AG08395 (cell line): ENCODE results near the gene SMYD3.
"Not testable (repeated sequence)": the region's sequence is repeated elsewhere in the genome, so short reads cannot be mapped to it uniquely, and the experiment has no call there.

ENCODE experiments used
- DNase-seq: peaks from one replicate; pipeline ENCODE4 v3.0.0; 2012; ENCODE audit warnings: mixed read lengths, low spot score

SMYD3 gene

GRCh38 chr1:245953876-245954660, 553.0 kb downstream of the SMYD3 start:
- no peak for DNase-seq

DNA sequence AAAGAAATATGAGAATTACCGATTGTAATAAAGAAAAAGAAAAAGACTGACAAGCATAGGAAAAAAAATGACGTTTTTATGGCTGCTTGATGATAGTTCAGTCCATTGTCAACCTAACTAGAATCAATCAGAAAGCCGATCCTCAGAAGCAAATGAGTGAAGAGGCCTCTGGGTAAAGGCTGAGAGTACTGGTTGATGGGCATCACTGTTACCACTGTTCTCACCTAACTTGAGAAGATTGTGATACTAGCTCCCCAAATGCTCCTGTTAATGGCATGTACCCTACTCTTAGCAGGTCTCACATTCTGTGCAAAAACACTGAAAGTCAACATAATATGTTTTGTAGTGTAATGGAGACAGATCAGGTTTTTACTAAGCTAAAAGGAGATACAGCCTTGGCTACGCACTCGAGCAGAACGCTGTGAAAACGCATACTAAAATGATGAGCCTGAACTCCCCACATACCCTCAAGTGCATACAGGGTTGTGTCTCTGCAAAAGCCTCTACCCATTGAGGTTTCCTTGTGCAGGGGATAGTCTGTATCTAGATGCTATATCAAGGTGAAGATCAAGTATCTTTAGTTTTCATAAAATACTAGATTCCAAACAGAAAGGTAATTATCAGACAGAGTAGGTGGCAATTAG, 554.6 kb downstream of the SMYD3 start:
- DNase-seq = no peak

GRCh38 chr1:245948786-245949185, 558.3 kb downstream of the SMYD3 start:
- no peak for DNase-seq

DNA sequence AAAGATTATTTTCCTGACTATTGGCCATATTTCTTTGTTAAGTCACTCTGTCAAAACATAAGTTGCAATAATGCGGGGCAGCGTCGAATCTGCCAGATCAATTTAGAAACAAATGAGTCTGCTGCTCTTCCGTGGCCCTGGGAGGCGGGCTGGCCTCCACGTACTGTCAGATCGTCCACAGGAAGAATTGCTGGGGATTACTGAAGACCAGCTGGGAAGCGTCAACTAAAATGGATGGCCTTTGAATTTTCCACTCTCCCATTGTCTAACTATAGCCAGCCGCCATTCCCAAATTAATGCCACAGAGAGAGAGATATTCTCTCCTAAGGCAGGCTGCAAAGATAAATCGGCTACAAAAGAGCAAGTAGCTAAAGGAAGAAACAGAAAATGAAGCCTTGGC, 560.2 kb downstream of the SMYD3 start:
- DNase-seq = peak; percentile 23

DNA sequence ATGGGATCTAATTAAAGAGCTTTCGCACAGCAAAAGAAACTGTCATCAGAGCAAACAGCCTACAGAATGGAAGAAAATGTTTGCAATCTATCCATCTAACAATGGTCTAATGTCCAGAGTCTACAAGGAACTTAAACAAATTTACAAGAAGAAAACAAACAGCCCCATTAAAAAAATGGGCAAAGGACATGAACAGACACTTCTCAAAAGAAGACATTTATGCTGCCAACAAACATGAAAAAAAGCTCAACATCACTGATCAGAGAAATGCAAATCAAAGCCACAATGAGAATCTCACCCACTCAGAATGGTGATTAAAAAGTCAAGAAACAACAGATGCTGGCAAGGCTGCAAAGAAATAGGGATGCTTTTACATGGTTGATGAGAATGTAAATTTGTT, 561.9 kb downstream of the SMYD3 start:
- not testable (repeated sequence) for DNase-seq

DNA sequence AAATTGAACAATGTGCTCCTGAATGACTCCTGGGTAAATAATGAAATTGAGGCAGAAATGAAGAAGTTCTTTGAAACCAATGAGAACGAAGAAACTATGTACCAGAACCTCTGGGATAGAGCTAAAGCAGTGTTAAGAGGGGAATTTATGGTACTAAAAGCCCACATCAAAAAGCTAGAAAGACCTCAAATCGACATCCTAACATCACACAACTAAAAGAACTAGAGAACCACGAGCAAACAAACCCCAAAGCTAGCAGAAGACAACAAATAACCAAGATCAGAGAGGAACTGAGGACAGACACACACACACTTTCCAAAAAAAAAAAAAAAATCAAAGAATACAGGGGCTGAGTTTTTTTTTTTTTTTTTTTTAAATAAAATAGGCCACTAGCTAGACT, 564.2 kb downstream of the SMYD3 start:
- no peak for DNase-seq

- DNase-seq = not testable (repeated sequence)
Measured at GRCh38 chr1:245941771-245942170, 565.3 kb downstream of the SMYD3 start.

DNA sequence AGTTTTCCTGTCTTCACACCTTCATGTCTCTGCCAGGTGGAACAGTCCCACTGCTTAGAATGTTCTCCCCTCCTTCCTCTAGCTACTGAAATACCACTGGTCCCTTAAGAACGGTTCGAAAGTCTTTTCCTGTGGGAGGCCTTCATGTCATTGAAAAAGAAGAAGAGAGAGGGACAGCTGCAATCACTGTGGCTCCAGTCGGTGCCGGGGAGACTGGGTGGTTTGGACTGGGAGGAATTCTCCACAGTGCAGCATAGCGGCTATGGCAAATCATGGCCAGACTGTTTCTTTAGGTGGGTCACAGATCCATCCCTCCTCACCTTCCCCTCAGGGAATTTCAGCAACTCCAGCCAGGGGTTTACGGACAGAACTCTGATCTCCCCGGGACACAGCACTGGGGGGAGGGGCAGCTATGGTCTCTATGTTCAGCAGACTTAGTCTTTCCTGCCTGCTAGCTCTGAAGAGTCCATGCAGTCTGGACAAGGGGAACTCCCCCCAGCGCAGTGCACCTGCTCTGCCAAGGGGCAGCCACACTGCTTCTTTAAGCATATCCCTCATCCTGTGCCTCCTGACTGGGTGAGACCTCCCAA, 567.2 kb downstream of the SMYD3 start:
- no peak for DNase-seq

DNA sequence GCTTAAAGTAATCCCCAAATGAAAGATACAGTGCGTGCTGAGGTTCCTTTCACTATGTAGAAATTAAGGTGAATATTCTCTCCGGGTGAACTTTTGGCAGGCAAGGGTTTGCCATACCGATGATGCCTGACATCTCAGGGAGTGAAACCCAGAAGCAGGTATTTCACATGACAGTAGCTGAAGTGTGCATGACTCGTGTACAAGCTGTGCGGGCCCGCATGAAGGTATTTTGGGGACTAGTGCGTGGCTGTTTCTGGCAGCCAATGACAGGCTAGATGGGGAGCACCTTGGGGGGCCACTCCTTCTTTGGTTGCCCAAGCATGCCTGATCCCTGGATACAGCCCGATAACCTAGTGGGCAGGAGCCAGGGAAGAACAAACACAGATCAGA, 569.0 kb downstream of the SMYD3 start:
- no peak for DNase-seq

- DNase-seq = no peak
Measured at GRCh38 chr1:245937316-245938045, 569.6 kb downstream of the SMYD3 start.

DNA sequence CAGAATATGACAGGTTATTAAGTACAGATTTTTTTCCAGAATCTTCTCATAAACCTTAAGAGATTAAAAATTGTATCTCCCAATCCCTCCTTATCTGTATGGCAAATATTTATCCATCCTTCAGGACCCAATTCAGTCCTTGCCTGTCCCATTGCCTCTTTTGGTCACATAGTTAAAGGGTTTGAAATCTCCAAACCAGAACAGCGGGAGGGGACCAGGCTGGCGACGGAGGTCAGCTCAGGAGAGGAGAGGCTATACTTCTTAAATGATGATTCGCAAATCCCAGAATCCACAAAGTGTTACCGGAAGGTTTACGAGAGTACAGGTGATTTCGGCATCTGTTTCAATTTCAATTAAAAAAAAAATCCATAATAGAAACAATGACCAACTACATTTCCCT, 572.7 kb downstream of the SMYD3 start:
- no peak for DNase-seq

- no peak for DNase-seq
Measured at GRCh38 chr1:245933431-245934045, 573.5 kb downstream of the SMYD3 start.

DNA sequence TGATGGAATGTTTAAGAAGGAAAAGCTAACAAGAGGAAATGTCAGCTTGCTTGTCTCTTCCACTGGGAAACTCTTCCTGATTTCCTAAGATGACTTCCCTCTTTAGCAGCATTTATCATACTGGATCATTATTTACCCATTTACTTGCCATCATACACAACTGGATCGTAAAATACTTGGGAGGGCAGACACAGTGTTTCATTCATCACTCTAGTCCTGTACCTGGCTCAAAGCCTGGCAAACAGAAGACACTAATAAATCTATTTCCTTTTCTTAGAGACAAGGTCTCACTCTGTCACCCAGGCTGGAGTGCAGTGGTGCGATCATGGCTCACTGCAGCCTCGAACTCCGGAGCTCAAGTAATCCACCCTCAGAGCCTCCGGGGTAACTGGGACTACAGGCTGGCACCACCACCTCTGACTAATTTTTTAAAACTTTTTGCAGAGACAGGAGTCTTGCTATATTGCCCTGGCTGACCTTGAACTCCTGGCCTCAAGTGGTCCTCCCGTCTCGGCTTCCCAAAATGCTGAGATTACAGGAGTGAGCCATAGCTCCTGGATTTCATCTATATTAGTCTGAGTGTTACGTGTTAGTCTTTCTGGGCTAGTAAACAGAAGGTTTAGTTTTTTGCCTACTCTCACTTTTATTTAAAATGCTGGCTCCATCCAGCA, 574.6 kb downstream of the SMYD3 start:
- DNase-seq = no peak

- DNase-seq = no peak
Measured at GRCh38 chr1:245931450-245931849, 575.6 kb downstream of the SMYD3 start.

DNA sequence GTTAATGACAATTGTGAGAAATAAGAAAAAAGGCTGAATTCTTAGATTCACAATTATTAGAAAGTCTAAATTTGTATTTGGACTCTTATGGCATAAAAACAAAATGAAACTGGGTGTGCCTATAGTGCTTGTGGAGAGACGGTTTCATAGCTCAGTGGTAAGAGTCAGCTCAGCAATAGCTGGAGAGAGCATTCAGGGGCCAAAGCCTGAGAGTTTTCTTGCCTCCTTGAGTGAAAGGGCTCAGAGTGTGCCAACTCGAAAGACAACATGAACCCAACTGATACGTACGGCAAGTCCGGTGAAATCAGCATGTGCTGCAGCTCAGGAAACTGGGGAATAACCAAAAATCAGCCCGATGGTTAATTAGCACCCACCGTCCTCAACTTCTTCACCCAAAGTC, 577.9 kb downstream of the SMYD3 start:
- no peak for DNase-seq

GRCh38 chr1:245926888-245927287, 580.2 kb downstream of the SMYD3 start:
- no peak for DNase-seq

- no peak for DNase-seq
Measured at GRCh38 chr1:245923215-245923614, 583.9 kb downstream of the SMYD3 start.

- DNase-seq = no peak
Measured at GRCh38 chr1:245921417-245921816, 585.7 kb downstream of the SMYD3 start.

DNA sequence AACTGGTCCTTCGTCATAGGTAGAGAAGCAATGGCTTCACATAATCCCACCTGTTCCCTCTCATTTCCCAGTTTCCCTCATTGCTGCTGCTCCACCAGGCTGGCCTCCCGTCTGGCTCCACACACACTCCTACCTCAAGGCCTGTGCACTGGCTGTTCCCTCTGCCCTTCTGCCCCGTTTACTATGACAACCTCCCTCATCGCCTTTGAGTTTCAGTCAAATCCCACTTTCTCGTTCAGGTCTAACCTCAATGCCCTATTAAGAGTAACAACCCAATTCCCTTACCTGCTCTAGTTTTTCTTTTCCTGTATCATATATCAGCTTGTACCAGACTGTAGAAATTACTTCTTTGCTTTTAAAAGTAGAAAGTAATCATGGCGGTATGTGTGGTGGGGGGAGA, 589.7 kb downstream of the SMYD3 start:
- no peak for DNase-seq

DNA sequence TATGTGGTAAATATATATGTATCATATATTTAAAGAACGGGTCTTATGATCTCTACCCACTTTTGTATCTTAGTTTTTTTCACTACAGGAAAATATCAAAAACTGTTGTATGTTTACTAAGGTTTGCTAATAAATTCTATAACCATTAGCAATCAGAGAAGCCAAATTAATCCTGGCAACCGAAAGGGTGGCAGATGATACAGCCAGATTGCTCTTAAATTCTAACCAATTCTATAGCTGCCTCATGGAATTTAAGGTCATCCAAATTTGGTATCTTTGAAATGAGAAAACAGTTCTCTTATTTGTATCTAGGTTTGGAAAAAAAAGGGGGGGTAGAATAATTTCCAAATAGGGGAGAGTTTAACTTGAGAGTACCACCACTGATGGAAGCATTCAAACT, 591.2 kb downstream of the SMYD3 start:
- no peak for DNase-seq

DNA sequence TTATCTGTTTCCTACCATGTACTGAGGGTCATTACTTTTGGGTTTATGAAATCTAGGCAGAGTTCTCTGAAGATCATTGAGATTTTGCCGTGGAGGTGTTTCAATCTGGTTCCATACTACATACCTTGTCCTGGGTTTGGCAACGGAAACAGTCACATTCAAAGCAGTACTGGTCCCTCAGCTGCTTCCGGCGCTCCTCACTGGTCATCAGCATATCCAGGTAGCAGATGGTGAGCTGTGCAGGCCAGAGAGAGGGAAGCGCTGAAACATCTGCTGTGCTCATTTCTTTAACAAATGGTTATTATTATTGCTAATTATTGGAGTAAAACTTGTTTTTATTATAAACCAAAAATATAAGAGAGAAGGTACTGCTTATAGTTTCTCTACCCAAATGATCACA, 591.7 kb downstream of the SMYD3 start:
- DNase-seq = no peak

DNA sequence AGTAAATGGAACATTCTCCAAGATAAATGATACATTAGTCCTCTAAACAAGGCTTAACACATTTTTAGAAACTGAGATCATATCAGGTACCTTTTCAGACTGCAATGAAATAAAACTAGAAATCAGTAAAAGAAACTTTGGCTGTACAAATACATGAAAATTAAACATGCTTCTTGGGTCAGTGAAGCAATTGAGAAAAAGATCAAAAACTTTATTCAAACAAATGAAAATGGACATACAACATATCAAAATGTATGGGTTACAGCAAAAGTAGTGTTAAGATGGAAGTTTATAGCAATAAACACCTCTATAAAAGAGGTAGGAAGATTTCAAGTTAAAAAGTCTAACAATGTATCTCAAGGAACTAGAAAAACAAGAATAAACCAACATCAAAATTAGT, 598.5 kb downstream of the SMYD3 start:
- no peak for DNase-seq
